Spleen (tissue), 7 donors: ENCODE results near the gene ATL2.

ENCODE experiments used
- CTCF ChIP-seq, 11 experiments: fragments of 200-600 bp in 7 of 11; fragments of 450-650 bp in 4 of 11; sonication (generic) in 4 of 11; IDR thresholded peaks in 8 of 11; conservative IDR thresholded peaks in 3 of 11; 1 replicate in 7 of 11; 2 replicates in 4 of 11; pipeline versions ENCODE4 v1.4.0 to v1.8.0; 2016 to 2021; ENCODE audit warnings: antibody characterized with exemption in 11 of 11, inconsistent platforms in 4 of 11, mild to moderate bottlenecking in 1 of 11
- POLR2AphosphoS5 ChIP-seq, 3 donors: sonication (generic); formaldehyde crosslinking; IDR thresholded peaks; one replicate each; pipeline ENCODE4 v1.5.1; 2017; ENCODE audit warnings: antibody characterized with exemption in 3 of 3
- donor health status: DM: no; HTN: no; CAD: no; lungs with moderate emphysema.
- donor health status: DM: no; HTN: no; CAD: no.
- donor health status: DM: no; HTN: no; CAD: no.

GRCh38 chr2:38259311-38259710, 117.8 kb downstream of the ATL2 start:
- no peak for TF ChIP-seq CTCF (IDR thresholded peaks at IDR 0.05 in 8 of 11, conservative IDR thresholded peaks at IDR 0.05 in 3 of 11)
- TF ChIP-seq POLR2AphosphoS5 (IDR thresholded peaks at IDR 0.05) = no peak
